PC-9 (cell line): Measurements from ENCODE around the gene GVQW3. TPM values are rescaled to one million over a fixed set of nuclear protein-coding genes. Genes with fewer than 3 reads are reported as not detected.

Experiments used
- BruUV-seq: library from RNA; stranded (reverse); fragments of 400-500 nt; replicated peaks from 2 replicates; lab custom pipeline; 2021; lab: Mats Ljungman, UMichigan
- CTCF ChIA-PET: fragments of 300-600 bp; sonication (Branson Sonifier 250); formaldehyde crosslinking; loops from one replicate; lab custom pipeline; 2022; ENCODE audit warnings: antibody characterized with exemption; lab: Charles Lee
- POLR2A ChIA-PET: fragments of 300-600 bp; sonication (Branson Sonifier 250); formaldehyde crosslinking; loops from one replicate; lab custom pipeline; 2022; ENCODE audit warnings: antibody characterized with exemption; ENCODE audit not compliant: unreplicated experiment; lab: Charles Lee
- DNase-seq, 2 experiments: peaks; one replicate each; pipeline versions ENCODE4 v3.0.0 to v3.0.0-alpha.2; 2015 to 2022; ENCODE audit warnings: mixed read lengths in 1 of 2
- H2AFZ ChIP-seq: fragments of 200-600 bp; sonication (generic); 2 replicates; pipeline ENCODE4 v1.8.1; 2017; ENCODE audit warnings: antibody characterized with exemption
- H3F3A ChIP-seq: fragments of 200-600 bp; sonication (generic); 2 replicates; pipeline ENCODE4 v1.8.1; 2017; ENCODE audit warnings: antibody characterized with exemption, mild to moderate bottlenecking, low read depth; ENCODE audit not compliant: insufficient read depth
- H3K27ac ChIP-seq: fragments of 200-600 bp; sonication (generic); 2 replicates; pipeline ENCODE4 v1.6.1; 2016; ENCODE audit warnings: mixed run types
- H3K27me3 ChIP-seq: fragments of 200-600 bp; sonication (generic); 2 replicates; pipeline ENCODE4 v1.6.1; 2016; ENCODE audit warnings: low read depth, mixed run types; ENCODE audit not compliant: insufficient read depth
- H3K36me3 ChIP-seq: fragments of 200-600 bp; sonication (generic); 2 replicates; pipeline ENCODE4 v1.6.1; 2016; ENCODE audit warnings: low read depth, mixed run types
- H3K4me1 ChIP-seq: fragments of 200-600 bp; sonication (generic); replicated peaks from 2 replicates; pipeline ENCODE4 v1.6.1; 2016; ENCODE audit warnings: mixed run types; ENCODE audit not compliant: insufficient read depth
- H3K4me2 ChIP-seq: fragments of 200-600 bp; sonication (generic); 2 replicates; pipeline ENCODE4 v1.6.1; 2017; ENCODE audit warnings: mixed run types
- H3K4me3 ChIP-seq: fragments of 200-600 bp; sonication (generic); 2 replicates; pipeline ENCODE4 v1.6.1; 2016; ENCODE audit warnings: mixed run types
- H3K79me2 ChIP-seq: fragments of 200-600 bp; sonication (generic); 2 replicates; pipeline ENCODE4 v1.6.1; 2017; ENCODE audit warnings: low read depth, mixed run types
- H3K9me2 ChIP-seq: fragments of 200-600 bp; sonication (generic); 2 replicates; pipeline ENCODE4 v1.8.1; 2017; ENCODE audit warnings: mild to moderate bottlenecking; ENCODE audit not compliant: insufficient read depth
- H3K9me3 ChIP-seq: fragments of 200-600 bp; sonication (generic); 2 replicates; pipeline ENCODE4 v1.8.1; 2016; ENCODE audit warnings: low read depth; ENCODE audit not compliant: insufficient read depth
- H4K20me1 ChIP-seq: fragments of 200-600 bp; sonication (generic); 2 replicates; pipeline ENCODE4 v1.8.1; 2017; ENCODE audit not compliant: insufficient read depth
- CTCF ChIP-seq: fragments of 200-600 bp; sonication (generic); conservative IDR thresholded peaks from 2 replicates; pipeline ENCODE4 v1.6.1; 2017; ENCODE audit warnings: mixed run types, antibody characterized with exemption, mild to moderate bottlenecking, moderate library complexity
- EZH2 ChIP-seq: fragments of 200-600 bp; sonication (generic); IDR thresholded peaks from 2 replicates; pipeline ENCODE4 v1.8.0; 2017; ENCODE audit warnings: antibody characterized with exemption, low read depth
- intact Hi-C: fragments of 100-400 bp; cut with micrococcal nuclease; formaldehyde crosslinking; loops from one replicate; pipeline ENCODE4 v1.10.0; 2022; ENCODE audit not compliant: unreplicated experiment
- total RNA-seq: library from RNA; stranded (reverse); gene quantifications from 2 replicates; pipeline ENCODE4 v1.2.3, GENCODE V29; 2021

GVQW3 gene
- total RNA-seq, 1 experiment from 2014 or later: 11.1 TPM

GRCh38 chr11:76415073-76415472, 34.0 kb downstream of the GVQW3 start:
- H3F3A ChIP-seq: no peaks in the 10 kb centered on the region
- H3K27ac ChIP-seq: no peak overlapping the region
- DNase-seq: no peak
- ChIA-PET CTCF (no interaction called here), POLR2A (no interaction called here)
- BruUV-seq: no TSS peak
- no peaks in the 10 kb centered on the region for H3K9me2 ChIP-seq
- no peaks in the 10 kb centered on the region for H3K79me2 ChIP-seq
- no peaks in the 10 kb centered on the region for H3K36me3 ChIP-seq
- TF ChIP-seq CTCF (no peak), EZH2 (no peak)
- H3K27me3 ChIP-seq: no peaks in the 10 kb centered on the region
- no peak overlapping the region for H3K4me3 ChIP-seq
- no peaks in the 10 kb centered on the region for H3K4me1 ChIP-seq
- no peak overlapping the region for H2AFZ ChIP-seq
- intact Hi-C loops: no loop called here
- H3K4me2 ChIP-seq: no peak overlapping the region
- H4K20me1 ChIP-seq: no peaks in the 10 kb centered on the region
- no peaks in the 10 kb centered on the region for H3K9me3 ChIP-seq

- Histone ChIP-seq H3K27me3 (no peaks in the 10 kb centered on the region), H3K4me3 (no peak overlapping the region), H3K27ac (no peak overlapping the region), H2AFZ (no peak overlapping the region), H3F3A (no peaks in the 10 kb centered on the region), H3K9me2 (no peaks in the 10 kb centered on the region), H3K79me2 (no peaks in the 10 kb centered on the region), H3K4me1 (no peaks in the 10 kb centered on the region), H3K9me3 (no peaks in the 10 kb centered on the region), H3K4me2 (no peak overlapping the region), H3K36me3 (no peaks in the 10 kb centered on the region), H4K20me1 (no peaks in the 10 kb centered on the region)
- TF ChIP-seq EZH2 (no peak), CTCF (peak; percentile 44; the same call in 1 of the 2 replicates)
- DNase-seq: no peak
- intact Hi-C loops: no loop called here
- ChIA-PET POLR2A (no interaction called here), CTCF (no interaction called here)
- BruUV-seq: no TSS peak
Measured at GRCh38 chr11:76419896-76420295, 38.8 kb downstream of the GVQW3 start.

GRCh38 chr11:76424379-76424778, 43.3 kb downstream of the GVQW3 start:
- no peak overlapping the region for H3K4me3 ChIP-seq
- H3K4me1 ChIP-seq: no peaks in the 10 kb centered on the region
- no peaks in the 10 kb centered on the region for H3K36me3 ChIP-seq
- H3K4me2 ChIP-seq: no peak overlapping the region
- BruUV-seq: no TSS peak
- CTCF ChIA-PET: no interaction called here
- intact Hi-C loops: no loop called here
- no peaks in the 10 kb centered on the region; the same call in 1 of the 2 replicates for H3K27me3 ChIP-seq
- no peak for TF ChIP-seq EZH2
- TF ChIP-seq CTCF: no peak
- no peaks in the 10 kb centered on the region for H3K9me2 ChIP-seq
- no peak overlapping the region for H3K27ac ChIP-seq
- DNase-seq: no peak
- no peak overlapping the region for H2AFZ ChIP-seq
- no peaks in the 10 kb centered on the region for H3K9me3 ChIP-seq
- POLR2A ChIA-PET: no interaction called here
- H3F3A ChIP-seq: no peaks in the 10 kb centered on the region
- H3K79me2 ChIP-seq: no peaks in the 10 kb centered on the region
- no peaks in the 10 kb centered on the region for H4K20me1 ChIP-seq
